Measurements from ENCODE around the gene NOL11.
"Not testable (repeated sequence)": the region's sequence is repeated elsewhere in the genome, so short reads cannot be mapped to it uniquely, and the experiment has no call there.

NOL11 gene

GRCh38 chr17:67717624-67718324 lies at the start of gene NOL11:
Gene NOL11 (plus strand): TSS chr17:67717936. CDS start chr17:67717948, 12 bp downstream.
- peak; percentile 94 to 100 (median 99) for DNase-seq

- DNase-seq = no peak
Observed at GRCh38 chr17:67671493-67671892, 46.2 kb upstream of the NOL11 start.

DNA sequence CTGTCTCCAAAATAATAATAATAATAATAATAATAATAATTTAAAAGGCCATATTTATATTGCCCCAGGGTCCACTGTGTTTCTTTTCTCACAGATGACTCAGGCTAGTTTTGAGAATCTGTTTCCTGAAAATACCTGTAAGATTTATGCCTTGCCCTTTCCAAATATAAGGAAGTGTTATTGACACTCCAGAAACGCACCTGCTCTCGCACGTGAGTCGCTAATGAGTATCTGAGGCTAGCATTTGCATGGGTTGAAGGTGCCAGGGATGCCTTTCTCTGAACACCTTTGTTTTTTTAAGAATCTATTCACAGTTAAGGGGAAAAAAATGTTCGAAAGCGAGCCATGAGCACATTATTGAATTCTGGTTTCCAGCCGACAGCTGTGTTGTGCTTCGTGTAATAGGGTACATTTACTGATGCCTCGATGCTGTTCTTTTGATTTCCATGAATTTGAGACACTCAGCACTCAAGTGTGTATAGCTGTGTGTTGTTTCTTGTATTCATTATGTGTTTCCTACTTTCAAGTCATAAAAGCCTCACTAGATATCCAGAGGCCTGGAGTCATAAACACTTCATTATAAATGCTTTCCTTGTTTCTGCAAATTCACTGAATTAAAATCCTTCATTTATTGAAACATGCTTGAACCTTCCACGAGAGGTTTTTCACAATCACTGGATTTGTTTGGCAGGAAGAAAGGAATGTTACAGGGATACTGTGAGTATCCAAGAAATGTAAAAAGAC lies 45.0 kb upstream of the NOL11 start:
- DNase-seq = no peak

GRCh38 chr17:67675481-67675880 lies 42.3 kb upstream of the NOL11 start:
- DNase-seq = no peak

- DNase-seq = no peak
Observed at GRCh38 chr17:67676305-67676704, 41.4 kb upstream of the NOL11 start.

- peak in 1 of 56 donors; percentile 10 for DNase-seq
Observed at GRCh38 chr17:67678414-67678813, 39.3 kb upstream of the NOL11 start.

- DNase-seq = no peak
Observed at GRCh38 chr17:67679225-67679624, 38.5 kb upstream of the NOL11 start.

- no peak for DNase-seq
Observed at GRCh38 chr17:67679721-67680120, 38.0 kb upstream of the NOL11 start.

DNA sequence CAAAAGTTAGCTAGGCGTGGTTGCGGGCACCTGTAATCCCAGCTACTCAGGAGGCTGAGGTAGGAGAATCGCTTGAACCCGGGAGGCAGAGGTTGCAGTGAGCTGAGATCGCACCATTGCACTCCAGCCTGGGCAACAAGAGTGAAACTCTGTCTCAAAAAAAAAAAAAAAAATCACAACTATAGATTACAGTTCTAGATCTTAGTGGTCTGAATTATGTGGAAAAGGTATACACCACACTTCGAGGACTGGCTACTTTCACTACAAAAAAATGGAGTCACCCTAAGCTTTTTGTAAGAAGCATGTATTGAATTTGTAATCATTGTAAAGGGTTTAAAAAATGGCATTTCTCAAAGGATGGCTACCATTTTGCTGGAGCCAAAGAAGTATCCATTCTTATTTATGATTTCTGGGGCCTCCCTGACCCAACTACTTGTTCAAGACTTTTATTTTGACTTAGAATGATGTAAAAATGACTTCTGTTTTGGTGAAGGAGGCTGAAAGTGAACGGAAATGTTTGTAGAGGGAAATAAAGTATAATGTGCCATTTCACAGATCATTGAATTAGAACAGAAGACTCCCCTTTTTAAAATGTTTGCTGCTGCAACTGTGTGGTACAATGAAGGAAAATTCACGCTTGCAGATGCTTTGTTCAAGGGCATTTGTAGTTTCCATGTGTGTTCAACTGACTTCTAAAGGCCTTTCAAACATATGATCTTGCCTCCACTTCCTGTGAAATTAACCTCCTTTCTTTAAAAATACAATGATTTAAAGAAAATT lies 37.1 kb upstream of the NOL11 start:
- no peak for DNase-seq

GRCh38 chr17:67682196-67682595 lies 35.5 kb upstream of the NOL11 start:
- DNase-seq = no peak

- no peak for DNase-seq
Observed at GRCh38 chr17:67685351-67685750, 32.4 kb upstream of the NOL11 start.

DNA sequence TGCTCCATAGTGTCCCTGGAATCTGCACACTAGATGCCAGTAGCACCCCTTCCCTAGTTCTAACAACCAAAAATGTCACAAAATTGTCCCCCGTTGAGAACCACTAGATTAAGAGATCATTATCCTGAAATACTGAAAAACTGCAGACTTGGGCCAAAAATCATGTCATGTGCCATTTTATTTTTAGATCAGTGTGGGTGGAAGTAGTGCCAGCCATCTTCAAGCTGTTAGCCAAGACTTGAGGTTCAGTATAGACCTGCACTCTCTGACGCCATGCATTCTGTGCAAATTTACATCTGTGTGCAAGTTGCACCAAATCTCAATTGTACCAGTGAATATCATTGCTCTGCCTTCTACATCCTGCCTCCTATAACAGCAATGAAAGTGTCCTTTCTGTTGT lies 31.5 kb upstream of the NOL11 start:
- DNase-seq = no peak

DNA sequence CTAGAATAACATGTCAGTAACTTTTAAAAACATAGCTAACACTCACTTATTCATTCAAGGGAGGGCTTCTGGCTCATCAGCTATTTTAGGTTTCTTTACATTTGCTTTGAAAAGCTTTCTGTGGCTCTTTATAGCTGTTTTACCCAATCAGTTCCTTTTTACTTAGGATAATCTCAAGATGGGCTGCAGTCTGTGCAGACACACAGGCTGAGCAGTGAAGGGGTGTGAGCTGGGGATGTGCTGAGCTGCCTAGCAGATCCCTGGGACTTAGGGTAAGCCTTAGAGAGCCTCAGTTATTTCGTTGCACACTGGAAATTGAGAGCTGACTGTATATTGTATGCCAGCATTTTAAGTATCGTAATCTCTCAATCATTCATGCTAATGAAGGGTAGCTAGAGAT lies 30.2 kb upstream of the NOL11 start:
- DNase-seq = no peak

DNA sequence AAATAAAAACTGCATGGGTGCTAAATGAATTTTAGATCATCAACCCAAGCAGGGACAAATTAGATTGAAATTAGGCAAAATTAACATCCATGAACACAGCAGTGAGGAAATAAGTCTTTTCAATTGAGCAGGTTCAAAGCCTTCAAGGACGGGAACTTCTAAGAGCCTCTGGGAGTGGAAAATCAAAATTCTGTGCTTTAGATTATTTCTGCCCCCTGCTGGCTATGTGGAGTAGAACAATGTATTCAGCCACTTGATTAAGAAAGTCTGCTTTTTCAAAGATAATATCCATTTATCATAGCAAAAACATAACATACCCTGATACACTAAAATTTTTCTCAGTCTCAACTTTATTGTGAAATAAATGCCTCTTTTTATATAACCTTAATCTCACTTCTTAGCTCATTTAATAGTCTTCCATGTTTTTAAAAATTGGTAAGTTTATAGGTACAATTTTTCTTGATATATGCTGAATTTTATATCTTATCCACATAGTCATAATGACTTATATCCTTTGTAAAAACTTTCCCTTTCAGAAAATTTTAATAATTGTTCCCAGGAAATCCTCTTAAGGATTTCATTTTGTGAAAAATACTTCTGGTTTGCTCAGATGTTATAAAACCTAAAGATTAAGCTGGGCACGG lies 28.1 kb upstream of the NOL11 start:
- peak in 15 of 56 donors; percentile 2 to 71 (median 12) for DNase-seq

DNA sequence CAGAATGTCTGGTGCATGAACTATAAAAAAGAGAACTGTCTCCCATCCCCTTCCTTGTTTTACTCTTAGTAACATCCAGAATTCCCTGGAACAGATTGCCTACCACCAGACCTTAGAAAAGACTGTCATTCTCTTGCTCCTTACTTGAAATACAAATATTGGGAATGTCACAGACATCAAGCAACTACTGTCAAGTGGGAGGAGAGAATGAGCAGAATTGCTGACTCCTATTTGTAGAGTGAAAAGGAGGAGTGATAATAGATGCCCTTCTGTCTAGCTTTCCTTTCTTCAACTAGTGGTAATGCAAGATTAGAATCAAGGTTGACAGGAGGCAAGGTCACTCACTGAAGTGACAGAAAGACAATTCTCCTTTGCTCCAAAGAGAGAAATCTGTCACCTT lies 23.9 kb upstream of the NOL11 start:
- DNase-seq = no peak

GRCh38 chr17:67696347-67696746 lies 21.4 kb upstream of the NOL11 start:
- DNase-seq = no peak

DNA sequence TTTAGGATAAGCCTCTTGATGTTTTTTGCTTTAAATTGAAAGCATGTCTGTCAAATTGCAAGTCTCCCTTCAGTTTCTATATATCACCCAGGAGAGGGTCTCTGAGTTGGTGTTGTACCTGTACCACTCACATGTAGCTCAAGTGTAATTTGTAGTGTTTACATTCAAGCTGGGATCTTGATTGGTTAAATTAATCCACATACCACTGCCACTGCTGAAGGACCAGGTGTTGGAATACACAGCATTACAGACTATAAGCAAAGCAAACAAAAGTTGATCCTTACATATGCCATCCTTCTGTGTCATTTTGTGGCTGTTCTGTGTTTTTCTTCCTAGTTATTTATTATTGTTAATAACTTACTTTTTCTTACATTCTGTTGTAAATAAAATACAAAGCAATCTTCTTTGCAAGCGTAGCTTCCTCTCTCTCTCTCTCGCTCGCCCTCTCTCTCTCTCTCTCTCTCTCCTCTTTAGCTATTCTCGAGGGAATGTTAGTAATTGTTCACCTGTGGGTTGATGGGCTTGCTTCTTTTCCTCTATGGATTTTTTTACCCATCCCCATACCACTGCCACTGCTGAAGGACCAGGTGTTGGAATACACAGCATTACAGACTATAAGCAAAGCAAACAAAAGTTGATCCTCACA lies 20.8 kb upstream of the NOL11 start:
- DNase-seq = no peak

DNA sequence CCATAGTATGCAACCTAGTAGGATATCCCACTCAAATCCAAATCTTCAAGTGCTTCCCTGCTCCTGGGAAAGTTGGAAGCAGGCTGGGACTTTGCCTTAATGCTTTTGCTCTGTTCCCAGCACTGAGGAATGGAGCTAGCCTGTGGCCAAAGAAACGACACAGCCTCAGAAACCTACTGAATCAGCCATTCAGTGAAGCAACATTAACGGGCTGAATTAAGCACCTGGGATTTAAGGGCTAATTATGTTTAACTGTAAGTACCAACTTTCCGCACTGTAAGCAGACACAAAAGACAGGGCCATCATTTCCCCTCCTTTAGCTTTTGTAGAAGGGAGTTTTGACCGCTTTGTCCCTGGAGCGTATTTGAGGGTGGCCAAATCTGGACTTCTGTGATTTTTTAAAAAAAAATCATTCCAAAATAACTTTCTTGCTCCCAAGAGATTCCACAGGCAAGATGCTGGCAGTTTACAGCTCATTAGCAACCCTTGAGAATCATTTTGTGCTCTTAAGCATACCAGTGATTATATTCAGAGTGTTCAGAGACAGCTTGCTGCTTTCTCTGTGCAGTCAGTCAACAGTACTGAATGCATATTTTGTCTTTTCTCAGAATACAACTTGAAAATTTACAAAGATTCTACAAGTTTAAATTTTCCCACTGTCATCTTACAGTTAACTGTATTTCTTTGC lies 17.6 kb upstream of the NOL11 start:
- DNase-seq = no peak

DNA sequence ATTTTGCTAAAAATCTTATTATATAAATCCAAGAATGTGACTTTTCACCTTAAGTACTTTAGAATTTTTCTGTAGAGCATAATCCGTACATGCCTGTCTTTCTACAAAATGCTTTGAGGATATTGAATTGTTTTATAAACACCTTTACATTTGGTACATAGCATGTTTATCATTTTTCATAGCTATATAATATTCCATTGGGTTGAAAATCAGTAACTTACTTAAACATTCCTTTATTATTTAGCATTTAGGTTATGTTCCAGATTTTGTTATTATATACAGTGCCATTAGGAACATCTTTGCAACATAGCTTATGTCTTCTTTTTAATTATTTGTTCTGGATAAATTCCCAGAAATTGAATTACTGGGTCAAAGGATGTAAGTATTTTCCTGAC lies 17.0 kb upstream of the NOL11 start:
- DNase-seq = no peak

- DNase-seq = not testable (repeated sequence)
Observed at GRCh38 chr17:67702861-67703260, 14.9 kb upstream of the NOL11 start.

DNA sequence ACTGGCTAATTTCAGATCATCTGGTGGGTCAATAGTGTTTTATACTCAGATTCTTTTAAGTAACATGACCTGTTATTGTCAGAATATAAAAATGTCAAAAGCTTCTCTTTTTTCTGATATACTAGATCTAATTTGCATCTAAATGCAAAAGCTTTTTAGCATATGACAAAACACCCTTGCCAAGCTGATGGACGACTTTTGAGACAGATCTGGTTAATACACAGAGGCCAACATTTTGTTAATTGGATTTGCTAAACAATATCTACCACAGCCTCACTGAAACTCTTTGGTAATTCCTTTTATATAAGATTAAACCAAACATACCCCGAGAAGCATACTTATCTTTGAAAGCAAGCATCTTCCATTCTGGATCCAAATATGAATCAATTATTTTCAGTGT lies 10.3 kb upstream of the NOL11 start:
- DNase-seq = no peak
